Body of pancreas (tissue), 4 donors: ENCODE results near the gene NPR1. TPM values are rescaled to one million over a fixed set of nuclear protein-coding genes. Genes with fewer than 3 reads are reported as not detected.
"Not testable (repeated sequence)": the region's sequence is repeated elsewhere in the genome, so short reads cannot be mapped to it uniquely, and the experiment has no call there.

Experiments
- ATAC-seq: fragments of 150-250 bp; one replicate; pipeline ENCODE4 v1.9.1; 2016
- DNase-seq, 4 donors: peaks; one replicate each; pipeline ENCODE4 v3.0.0-alpha.2; 2019
- H3K27ac ChIP-seq, 4 donors: fragments of 200-600 bp; sonication (generic); 1 replicate in 3 of 4; 2 replicates in 1 of 4; pipeline versions ENCODE4 v1.5.1 to v1.6.1; 2016 to 2019; ENCODE audit warnings: mild to moderate bottlenecking in 1 of 4, mixed read lengths in 1 of 4, moderate library complexity in 1 of 4
- H3K27me3 ChIP-seq, 2 donors: fragments of 200-600 bp; sonication (generic); one replicate each; pipeline ENCODE4 v1.6.0; 2016; ENCODE audit warnings: mild to moderate bottlenecking in 1 of 2
- H3K36me3 ChIP-seq, 2 donors: fragments of 200-600 bp; sonication (generic); replicated peaks in 1 of 2; 2 replicates each; pipeline ENCODE4 v1.5.1; 2016; ENCODE audit warnings: low read depth in 2 of 2; ENCODE audit not compliant: insufficient read depth in 1 of 2
- H3K4me1 ChIP-seq: fragments of 200-600 bp; sonication (generic); one replicate; pipeline ENCODE4 v1.6.0; 2016
- H3K4me3 ChIP-seq, 2 donors: fragments of 200-600 bp; sonication (generic); 1 replicate in 1 of 2; 2 replicates in 1 of 2; pipeline ENCODE4 v1.5.1; 2016 to 2019
- H3K9me3 ChIP-seq, 3 donors: fragments of 200-600 bp; sonication (generic); 1 replicate in 2 of 3; 2 replicates in 1 of 3; pipeline ENCODE4 v1.5.1; 2016
- POLR2A ChIP-seq, 3 donors: fragments of 450-650 bp; IDR thresholded peaks; one replicate each; pipeline ENCODE4 v1.6.1; 2016; ENCODE audit warnings: antibody characterized with exemption in 3 of 3, mild to moderate bottlenecking in 2 of 3
- WGBS, 2 donors: methylation state at CpG; one replicate each; pipeline ENCODE4 v1.1.5; 2017; 5-methylcytosine and 5-hydroxymethylcytosine counted together
- intact Hi-C: fragments of 100-400 bp; cut with DNase I; formaldehyde crosslinking; loops from one replicate; pipeline ENCODE4 v1.15.1; 2023
- total RNA-seq, 2 donors: library from RNA; depleted of rRNA; stranded (reverse); fragments of >200 nt; gene quantifications; one replicate each; pipeline ENCODE4 v1.1.0, GENCODE V29; 2016
- TF ChIP-seq, protein P1 (sequence below), 7 experiments: fragments of 450-650 bp in 4 of 7; fragments of 200-600 bp in 3 of 7; sonication (generic) in 3 of 7; IDR thresholded peaks; one replicate each; pipeline ENCODE4 v1.5.1; 2016 to 2019; ENCODE audit warnings: antibody characterized with exemption in 7 of 7

NPR1 gene
- total RNA-seq, 2 donors from 2014 or later: 11.7 to 16.5 TPM

DNA sequence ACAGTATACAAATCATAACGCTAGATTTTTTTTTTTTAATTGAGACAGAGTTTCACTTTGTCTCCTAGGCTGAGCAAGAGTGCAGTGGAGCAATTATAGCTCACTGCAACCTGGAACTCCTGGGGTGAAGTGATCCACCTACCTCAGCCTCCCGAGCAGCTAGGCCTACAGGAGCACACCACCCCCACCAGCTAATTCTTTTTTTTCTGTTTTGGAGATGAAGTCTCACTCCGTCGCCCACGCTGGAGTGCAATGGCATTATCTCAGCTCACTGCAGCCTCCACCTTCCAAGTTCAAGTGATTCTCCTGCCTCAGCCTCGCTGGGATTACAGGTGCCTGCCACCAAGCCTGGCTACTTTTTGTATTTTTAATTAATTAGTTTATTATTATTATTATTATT lies 21.3 kb downstream of the NPR1 start:
- intact Hi-C loops: no loop called here
- Histone ChIP-seq H3K4me1 (peaks cover 15% of the 10 kb centered on the region), H3K27ac (no peak overlapping the region), H3K4me3 (no peak overlapping the region), H3K27me3 (no peaks in the 10 kb centered on the region), H3K9me3 (no peaks in the 10 kb centered on the region), H3K36me3 (no peaks in the 10 kb centered on the region)
- DNase-seq (no peak), ATAC-seq (no peak)
- 76 to 85% methylated on average over 6 of the region's 6 CpGs for WGBS, 2 donors
- TF ChIP-seq POLR2A (IDR thresholded peaks at IDR 0.05): no peak
- TF ChIP-seq, protein P1, sequence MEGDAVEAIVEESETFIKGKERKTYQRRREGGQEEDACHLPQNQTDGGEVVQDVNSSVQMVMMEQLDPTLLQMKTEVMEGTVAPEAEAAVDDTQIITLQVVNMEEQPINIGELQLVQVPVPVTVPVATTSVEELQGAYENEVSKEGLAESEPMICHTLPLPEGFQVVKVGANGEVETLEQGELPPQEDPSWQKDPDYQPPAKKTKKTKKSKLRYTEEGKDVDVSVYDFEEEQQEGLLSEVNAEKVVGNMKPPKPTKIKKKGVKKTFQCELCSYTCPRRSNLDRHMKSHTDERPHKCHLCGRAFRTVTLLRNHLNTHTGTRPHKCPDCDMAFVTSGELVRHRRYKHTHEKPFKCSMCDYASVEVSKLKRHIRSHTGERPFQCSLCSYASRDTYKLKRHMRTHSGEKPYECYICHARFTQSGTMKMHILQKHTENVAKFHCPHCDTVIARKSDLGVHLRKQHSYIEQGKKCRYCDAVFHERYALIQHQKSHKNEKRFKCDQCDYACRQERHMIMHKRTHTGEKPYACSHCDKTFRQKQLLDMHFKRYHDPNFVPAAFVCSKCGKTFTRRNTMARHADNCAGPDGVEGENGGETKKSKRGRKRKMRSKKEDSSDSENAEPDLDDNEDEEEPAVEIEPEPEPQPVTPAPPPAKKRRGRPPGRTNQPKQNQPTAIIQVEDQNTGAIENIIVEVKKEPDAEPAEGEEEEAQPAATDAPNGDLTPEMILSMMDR (IDR thresholded peaks at IDR 0.05): no peak

DNA sequence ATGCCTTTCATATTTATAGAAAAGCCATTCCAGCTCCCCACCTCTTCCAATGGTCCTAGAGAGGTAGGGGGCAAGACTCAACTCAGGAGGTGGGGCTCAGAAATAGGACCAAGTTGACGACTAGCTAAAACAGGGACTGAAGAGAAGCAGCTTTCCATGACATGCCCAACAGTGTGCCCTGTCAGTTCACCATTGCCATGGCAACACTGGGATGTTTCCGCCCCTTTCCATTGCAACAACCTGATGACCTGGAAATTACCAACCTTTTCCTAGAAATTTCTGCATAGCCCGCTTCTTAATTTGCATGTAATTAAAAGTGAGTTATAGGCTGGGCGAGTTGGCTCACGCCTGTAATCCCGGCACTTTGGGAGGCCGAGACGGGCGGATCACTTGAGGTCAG lies 27.0 kb downstream of the NPR1 start:
- no peaks in the 10 kb centered on the region for H3K4me1 ChIP-seq
- 91 to 96% methylated on average over 9 of the region's 9 CpGs for WGBS, 2 donors

DNA sequence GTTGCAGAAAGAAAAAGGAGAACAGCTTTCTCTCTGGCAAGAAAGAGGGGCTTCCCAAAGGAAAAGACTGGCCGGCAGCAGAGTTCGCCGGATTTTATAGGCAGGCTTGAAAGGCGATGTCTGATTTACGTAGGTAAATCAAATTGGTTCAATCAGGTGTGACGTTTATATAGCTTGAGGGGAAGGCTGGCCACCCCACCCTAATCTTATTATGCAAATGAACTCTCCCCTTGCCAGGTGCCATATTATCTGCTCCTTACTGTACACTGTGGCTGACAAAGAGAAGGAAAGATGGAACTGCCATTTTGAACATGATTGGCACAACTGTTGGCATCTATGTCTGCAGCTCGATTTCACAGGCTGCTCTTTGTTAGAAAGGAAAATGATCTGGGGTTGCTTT lies 32.5 kb downstream of the NPR1 start:
- H3K4me1 ChIP-seq: no peaks in the 10 kb centered on the region
- H3K27ac ChIP-seq: no peak overlapping the region
- 57 to 61% methylated on average over 7 of the region's 7 CpGs for WGBS, 2 donors
- H3K27me3 ChIP-seq: no peaks in the 10 kb centered on the region
- TF ChIP-seq, protein P1 (IDR thresholded peaks at IDR 0.05): no peak
- TF ChIP-seq POLR2A (IDR thresholded peaks at IDR 0.05): no peak
- no peak overlapping the region for H3K4me3 ChIP-seq
- DNase-seq (no peak), ATAC-seq (no peak)
- no peaks in the 10 kb centered on the region for H3K9me3 ChIP-seq
- no peaks in the 10 kb centered on the region for H3K36me3 ChIP-seq
- intact Hi-C loops: no loop called here

More for the DNA sequence above, 27.0 kb downstream of the NPR1 start:
- Histone ChIP-seq H3K9me3 (no peaks in the 10 kb centered on the region), H3K27me3 (no peaks in the 10 kb centered on the region), H3K4me3 (no peak overlapping the region), H3K27ac (no peak overlapping the region), H3K36me3 (no peaks in the 10 kb centered on the region)
- TF ChIP-seq, protein P1 (IDR thresholded peaks at IDR 0.05): no peak
- TF ChIP-seq POLR2A (IDR thresholded peaks at IDR 0.05): no peak
- no peak for ATAC-seq
- DNase-seq: no peak
- intact Hi-C loops: no loop called here

DNA sequence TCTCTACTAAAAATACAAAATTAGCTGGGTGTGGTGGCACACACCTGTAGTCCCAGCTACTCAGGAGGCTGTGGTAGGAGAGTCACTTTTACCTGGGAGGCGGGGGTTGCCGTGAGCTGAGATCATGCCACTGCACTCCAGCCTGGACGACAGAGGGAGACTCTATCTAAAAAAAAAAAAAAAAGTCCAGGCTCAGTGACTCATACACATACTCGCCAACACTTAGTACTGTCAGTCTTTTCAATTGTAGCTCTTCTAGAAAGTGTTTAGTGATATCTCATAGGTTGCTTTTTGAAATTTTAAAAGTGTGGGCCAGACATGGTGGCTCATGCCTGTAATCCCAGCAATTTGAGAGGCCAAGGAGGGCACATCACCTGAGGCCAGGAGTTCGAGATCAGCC lies 37.7 kb downstream of the NPR1 start:
- H3K36me3 ChIP-seq, H3K9me3 ChIP-seq, ATAC-seq, H3K4me3 ChIP-seq, H3K27me3 ChIP-seq, DNase-seq, H3K27ac ChIP-seq, H3K4me1 ChIP-seq, intact Hi-C loops: not testable (repeated sequence)
- 72 to 84% methylated on average over 4 to 5 of the region's 5 CpGs for WGBS, 2 donors

DNA sequence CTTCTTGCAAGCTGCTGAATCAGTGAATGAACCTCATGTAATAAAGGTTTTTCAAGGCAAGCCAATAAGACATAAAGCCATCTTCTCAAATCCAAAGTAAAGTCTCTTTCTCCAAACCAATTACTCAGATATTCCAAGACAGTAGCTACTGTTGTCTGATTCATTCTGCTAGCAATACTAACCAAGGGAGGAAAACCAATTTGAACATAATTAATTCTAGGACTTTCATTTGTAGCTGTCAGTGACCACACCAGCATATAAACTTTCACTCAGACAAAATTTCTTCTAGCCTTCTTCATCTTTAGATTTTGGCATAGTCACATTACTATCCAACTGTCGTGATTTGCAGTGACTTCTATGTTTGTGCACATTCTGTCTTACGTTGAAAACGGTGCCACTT lies 38.8 kb downstream of the NPR1 start:
- Histone ChIP-seq H3K9me3 (no peaks in the 10 kb centered on the region), H3K4me3 (no peak overlapping the region), H3K36me3 (no peaks in the 10 kb centered on the region), H3K27ac (no peak overlapping the region), H3K4me1 (no peaks in the 10 kb centered on the region), H3K27me3 (no peaks in the 10 kb centered on the region)
- ATAC-seq: no peak
- 72 to 80% methylated on average over 3 of the region's 3 CpGs for WGBS, 2 donors
- no peak for DNase-seq
- intact Hi-C loops: no loop called here
- no peak for TF ChIP-seq POLR2A (IDR thresholded peaks at IDR 0.05)
- TF ChIP-seq, protein P1 (IDR thresholded peaks at IDR 0.05): no peak
